HG03521 (cell line): ENCODE data around the gene RBM45.
"Not testable (repeated sequence)": the region's sequence is repeated elsewhere in the genome, so short reads cannot be mapped to it uniquely, and the experiment has no call there.

Experiments used
- ATAC-seq: cut with Tn5 transposase; IDR thresholded peaks from one replicate; pipeline ENCODE4 v1.9.1; 2021; ENCODE audit warnings: mild to moderate bottlenecking, moderate library complexity; ENCODE audit not compliant: unreplicated experiment

RBM45 gene

DNA sequence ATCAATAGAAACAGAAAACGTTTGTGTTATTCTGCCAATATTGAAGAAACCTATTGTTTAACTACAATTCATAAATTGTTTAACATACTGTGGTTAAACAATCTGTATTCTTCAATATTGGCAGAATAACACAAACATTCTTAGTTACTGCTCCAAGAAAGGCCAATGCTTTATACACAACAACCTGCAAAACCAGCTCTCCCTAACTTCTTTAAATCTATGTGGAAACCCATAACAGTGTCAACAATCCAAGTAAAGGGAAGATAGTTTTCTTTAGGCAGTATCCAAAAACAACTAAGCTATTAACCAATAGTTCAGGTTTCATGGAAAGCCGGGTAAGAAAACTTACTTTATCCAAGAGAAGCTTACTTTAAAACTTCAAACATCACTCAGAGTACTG lies 6.2 kb upstream of the RBM45 start:
- ATAC-seq: no peak

DNA sequence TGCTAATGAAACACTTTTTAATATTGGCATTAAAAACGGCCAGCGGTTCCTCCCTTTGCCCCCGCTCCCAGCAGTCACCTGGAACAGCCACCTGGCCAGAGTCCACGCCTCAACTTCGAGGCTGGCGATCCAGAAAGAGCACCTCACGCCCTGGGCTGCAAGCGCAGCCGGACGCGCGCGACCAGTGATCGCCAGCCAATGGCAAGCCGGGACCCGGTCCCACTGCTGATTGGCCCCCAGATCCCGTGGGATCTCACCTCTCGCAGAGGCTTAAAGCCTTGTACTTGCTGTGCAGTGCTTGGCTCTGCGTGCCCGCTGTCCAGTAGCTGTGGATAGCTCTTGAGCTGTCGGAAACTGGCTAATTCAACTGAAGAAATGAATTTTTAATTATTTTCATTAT lies 4.1 kb upstream of the RBM45 start:
- ATAC-seq: no peak

DNA sequence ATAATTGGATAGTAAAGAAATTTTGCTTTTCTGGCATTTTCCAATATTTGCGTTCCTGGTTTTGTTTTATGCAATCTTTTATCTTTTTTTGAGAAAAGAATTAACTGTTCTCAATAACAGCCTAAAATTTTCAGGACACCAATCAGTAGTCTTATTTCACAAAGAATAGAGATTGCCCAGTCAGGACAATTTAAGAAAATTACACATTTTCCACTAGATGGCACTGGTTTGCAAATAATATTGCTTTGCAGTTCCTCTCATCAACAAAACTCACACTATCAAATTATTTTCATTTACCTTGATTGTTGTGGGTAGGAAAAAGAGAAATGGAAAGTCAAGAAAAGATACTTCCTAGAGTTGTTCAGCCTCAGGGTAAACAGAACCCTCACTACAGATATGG lies 2.4 kb upstream of the RBM45 start:
- no peak for ATAC-seq

DNA sequence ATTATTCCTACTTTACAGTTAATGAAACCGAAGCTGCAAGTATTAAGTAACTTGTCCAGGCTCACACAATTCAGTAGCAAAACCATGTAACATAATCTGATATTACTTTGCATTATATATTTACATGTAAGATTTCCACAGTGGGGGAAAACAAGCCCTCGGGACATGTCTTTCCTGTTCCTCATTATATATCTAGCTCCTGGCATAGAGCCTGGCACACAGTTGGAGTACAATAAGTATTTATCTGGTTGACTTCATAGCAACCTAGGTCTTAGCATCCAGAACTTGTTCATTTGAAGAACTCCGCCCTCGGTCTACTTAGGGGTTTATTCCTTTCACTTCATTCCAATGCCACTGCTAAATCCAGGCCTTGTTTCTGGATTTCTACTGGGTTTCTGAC lies 1.6 kb upstream of the RBM45 start:
- ATAC-seq: no peak

DNA sequence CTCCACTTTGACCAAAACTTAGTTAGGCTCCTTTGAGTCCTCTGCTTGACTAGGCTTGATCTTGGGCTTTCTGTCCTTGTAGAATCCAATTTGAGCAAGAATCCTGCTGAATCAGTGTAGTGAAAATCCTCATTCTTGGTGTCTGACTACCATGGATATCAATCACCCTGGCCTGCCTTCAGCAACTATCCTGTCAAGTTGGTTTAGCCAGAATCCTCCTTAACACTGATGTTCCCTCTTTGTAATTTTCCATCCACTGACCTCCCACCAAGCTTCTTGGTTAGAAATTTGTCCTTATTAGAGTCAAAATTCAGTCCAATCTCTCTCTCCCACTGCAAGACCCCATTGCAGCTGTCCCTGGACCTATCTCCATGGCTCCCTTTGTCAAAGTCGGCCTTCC lies 494 bp upstream of the RBM45 start:
- no peak for ATAC-seq

DNA sequence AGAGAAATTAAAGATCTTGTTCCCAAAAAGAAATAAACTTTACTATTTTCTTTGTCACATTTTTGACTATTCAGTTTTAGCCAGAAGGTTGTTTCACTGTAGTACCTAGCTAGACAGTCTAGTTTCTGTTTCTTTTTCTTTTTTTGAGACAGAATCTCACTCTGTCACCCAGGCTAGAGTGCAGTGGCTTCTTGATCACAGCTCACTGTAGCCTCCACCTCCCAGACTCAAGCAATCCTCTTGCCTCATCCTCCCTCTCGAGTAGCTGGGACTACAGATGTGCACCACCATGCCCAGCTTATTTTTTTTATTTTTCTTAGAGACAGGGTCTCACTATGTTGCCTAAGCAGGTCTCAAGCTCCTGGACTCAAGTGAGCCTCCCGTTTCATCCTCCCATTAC lies 2.2 kb downstream of the RBM45 start:
- ATAC-seq: peak; percentile 36

DNA sequence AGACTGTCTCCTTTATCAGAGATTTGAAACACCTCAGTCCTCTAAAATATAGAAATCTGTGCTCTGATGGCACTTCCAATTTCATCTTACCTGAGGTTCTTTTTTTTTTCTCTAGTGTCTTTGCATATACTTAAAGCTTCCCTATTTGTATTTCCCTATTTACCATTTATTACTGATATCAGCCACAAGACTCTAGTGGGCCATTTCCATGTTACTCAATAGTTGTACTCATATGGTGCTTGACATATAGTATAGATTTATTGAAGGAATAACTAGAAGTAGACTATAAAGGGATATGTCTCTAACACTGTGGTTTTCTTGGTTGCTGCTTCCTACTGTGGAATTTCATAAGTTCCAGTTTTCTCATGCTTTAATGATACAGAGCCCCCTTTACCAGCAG lies 3.0 kb downstream of the RBM45 start:
- ATAC-seq: no peak

DNA sequence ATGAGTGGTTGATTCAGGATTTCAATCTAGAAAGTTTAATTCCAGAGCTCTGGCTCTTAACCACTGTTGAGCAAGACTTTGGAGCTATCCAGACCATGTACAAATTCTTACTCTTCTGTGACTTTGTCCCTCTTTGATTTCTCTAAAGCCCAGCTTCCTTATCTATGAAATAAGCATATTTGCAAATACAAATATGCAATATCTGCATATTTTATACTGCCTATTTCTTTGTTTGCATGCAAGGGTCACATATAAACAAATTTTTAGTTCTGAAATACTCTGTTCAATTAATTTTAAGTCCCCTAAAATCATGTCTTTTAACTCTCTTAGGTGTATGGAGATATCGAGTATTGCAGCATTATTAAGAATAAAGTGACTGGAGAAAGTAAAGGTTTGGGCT lies 5.5 kb downstream of the RBM45 start:
- no peak for ATAC-seq

DNA sequence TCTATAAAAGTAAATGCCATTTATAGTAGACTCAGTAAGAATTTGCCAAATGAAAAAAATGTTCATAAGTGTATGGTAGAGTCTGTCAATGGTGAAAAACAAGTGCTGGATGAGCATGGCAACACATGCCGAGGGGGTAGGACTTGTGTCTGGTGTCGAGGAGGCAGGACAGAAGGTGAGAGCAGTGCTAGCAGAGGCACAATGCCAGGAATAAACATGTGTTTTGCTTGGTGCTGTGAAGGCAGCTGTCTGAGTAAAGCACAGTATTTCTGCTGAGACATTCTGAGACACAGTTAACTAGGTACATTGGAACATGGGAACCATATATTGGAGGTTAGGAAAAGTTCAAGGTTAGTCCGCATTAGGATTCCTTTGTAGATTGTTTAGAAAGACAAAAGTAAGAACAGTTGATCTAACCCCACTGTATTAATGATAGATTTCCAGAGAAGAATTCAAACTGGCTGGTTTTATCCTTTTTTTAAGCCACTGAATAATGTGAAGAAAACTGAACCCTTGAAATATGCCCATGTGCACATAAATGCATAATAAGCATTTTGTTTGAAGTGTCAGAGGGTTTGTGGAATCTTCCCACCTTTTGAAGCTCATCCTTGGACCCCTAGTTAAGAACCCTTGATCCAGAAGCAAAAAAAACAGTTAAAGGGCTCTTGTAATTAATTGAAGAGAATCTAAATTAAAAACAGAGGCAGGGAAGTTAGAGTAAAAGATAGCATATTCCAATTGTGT lies 7.1 kb downstream of the RBM45 start:
- no peak for ATAC-seq

DNA sequence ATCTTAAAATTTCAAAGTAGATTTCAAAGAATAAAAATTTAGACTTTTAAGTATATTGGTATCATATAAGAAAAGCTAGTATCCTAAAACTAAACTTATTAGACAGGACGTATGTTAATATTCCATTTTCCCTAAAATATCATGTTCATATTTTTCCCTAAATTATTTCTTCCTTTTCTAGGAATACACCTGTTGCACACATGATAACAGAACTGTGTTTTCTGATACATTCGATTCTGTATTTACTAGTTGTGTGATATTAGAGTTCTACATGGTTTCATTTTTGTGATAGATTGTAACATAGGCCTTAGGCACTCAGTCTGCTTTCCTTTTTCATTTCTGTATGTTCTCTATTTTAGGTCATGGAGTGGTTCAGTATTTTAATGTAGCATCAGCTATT lies 10.9 kb downstream of the RBM45 start:
- ATAC-seq: no peak

DNA sequence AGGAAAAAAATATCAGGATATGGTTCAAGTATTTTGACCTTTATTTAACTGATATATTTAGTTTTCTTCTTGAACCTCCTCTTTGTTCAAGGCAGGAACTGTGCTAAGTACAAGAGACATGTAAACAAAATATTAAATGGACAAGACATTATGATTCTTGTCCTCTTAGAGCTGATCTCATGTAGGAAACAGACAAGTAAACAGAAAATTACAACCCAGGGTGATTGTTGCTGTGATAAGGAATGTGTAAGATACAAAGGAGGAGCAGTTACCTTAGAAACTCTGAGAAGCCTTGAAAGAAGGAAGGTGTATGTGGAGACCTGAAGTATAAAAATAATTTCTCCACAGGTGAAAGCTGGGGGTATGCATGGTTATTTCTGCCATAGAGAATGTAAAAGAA lies 12.9 kb downstream of the RBM45 start:
- ATAC-seq: no peak

DNA sequence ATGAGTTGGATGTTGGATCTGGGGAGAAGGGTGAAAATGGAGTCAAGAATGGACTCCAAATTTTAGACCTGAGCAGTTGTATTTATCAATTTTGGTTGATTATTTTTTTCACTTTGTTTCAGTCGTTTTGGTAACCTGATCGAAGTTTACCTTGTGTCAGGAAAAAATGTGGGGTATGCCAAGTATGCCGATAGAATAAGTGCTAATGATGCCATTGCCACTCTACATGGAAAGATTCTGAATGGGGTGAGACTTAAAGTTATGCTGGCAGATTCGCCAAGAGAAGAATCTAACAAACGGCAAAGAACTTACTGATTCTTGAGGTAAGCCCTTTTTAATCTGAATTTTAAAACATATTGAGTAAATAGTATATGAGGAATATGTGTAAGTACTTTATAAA lies 13.6 kb downstream of the RBM45 start:
- ATAC-seq: no peak

DNA sequence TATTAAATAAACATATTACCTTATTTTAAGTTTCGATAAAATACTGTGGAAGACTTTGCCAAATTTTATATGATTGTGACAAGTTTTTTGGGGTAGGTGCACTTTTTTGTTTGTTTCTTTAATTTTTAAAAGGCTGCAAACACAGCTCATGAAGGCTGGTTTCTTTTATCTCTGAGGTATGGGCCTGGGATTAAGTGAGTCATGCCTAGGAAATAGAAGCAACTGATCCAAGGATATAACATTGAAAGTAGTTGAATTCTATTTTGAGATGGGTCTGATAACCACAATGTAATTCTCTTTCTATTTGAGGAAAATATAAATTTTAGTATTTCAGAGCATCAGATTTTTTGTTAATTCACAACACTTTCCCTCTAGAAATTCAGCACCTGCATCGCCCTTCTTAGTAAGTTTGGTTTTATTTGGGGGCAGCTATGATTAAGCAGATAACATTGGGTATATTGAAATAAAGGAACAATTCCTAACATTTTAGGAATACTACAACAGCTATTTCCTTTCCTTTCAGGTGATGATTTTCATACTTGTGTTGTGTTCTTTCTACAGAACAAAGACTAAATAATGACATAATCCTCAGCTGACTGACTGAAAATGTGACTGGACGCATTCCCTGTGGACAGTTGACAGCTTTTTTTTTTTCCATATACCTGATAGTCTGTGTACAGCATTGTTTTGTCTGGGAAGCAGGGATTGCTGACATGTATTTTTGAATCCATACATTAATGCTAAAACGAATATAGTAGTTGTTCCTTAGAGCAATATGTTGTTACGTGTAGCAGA lies 16.8 kb downstream of the RBM45 start:
- ATAC-seq: no peak

DNA sequence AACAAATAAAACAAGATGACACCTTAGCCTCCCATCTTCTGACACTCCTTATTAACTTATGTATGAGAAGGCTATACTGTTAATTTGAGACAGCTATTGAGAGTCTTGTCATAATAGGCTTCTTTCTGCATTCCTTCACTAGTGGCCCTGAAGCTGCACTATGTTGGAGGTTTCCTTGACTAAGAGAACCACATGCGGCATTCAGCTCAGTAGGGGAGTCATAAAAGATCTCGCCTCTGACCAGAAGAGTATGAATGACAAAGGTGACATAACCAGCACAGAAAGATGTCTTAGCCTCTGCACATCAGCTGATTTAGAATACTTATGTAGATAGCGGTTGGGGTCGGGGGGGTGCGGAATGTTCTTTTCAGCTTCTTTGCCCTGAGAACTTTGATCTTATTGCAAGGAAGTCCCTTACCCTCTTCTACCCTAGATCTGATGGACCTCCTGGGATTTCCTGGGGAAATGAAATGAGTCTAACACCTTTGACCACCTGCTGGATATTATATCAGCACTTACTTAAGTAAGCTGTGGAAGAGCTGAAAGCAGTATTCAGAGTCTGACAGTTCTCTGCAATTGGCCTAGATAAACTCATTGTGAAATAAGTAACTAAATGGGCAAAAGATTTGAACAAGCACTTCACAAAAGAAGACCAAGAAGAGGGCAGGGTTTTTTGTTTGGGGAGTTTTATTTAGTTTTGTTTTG lies 24.2 kb downstream of the RBM45 start:
- ATAC-seq: no peak

DNA sequence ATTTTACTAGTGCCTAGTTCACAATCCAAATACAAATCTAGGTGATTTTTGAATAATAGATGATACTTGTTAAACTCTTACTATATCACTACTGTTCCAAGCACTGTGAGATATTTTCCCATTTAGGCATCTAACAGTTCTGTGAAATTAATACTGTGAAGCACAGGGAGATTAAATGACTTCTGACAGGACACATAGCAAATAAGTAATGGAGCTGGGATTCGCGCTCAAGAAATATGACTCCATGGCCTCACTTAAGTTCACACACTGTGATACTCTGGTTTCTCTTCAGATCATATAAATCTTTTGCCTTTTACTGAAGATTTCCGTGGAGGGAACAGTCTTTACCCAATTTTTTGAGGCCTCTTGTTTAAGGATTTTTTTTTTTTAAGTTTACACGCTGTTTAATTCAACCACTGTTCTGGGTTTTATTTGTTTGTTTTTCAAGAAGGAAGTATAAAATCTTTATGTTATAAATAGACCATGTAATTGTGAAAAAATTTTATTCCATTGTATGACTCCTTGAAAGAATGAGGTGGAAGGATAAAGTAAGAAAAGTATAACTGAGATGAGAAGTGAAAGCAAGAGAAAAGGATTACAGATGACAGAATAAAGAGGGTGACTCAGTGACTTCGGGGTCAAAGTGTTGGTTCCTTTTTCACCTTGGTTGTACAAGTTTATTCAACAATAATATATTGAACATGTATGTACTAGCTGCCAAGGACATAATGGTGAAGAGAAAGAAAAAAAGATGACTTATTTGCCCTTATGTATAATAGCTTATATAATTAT lies 30.2 kb downstream of the RBM45 start:
- no peak for ATAC-seq

DNA sequence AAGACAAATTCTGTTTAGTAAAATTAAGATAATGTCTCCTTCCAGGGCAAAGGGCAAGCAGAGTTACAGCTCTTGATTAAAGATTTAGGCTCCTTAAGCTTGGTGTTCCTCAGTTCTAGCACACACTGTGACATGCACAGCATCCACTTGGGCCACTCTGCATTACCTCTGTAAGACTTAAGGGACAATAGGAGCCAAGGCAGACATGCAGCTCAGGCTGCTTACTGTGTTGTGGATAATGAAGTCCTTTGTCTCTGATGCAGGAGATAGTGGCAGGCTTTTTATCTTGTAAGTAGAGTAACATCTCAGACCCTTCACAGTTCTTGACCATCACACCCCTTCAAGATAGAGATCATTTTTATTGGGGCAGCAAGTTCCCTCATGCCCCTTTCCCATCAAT lies 31.2 kb downstream of the RBM45 start:
- ATAC-seq: no peak

DNA sequence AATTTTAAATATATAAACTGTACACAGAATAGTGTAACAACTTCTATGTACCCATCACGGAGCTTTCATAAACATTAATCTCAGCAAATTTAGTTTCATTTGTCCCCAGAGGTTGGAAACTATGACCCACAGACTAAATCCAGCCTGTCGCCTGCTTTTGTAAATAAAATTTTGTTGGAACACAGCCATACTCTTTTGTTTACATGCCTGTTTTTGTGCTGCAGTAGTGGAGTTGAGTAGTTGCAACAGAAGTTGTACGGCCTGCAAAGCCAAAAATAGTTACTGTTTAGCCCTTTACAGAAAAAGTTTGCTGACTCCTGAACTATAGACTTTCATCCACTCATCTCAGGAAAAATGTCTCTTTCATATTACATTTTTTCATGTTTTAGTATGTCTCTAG lies 39.8 kb downstream of the RBM45 start:
- no peak for ATAC-seq

DNA sequence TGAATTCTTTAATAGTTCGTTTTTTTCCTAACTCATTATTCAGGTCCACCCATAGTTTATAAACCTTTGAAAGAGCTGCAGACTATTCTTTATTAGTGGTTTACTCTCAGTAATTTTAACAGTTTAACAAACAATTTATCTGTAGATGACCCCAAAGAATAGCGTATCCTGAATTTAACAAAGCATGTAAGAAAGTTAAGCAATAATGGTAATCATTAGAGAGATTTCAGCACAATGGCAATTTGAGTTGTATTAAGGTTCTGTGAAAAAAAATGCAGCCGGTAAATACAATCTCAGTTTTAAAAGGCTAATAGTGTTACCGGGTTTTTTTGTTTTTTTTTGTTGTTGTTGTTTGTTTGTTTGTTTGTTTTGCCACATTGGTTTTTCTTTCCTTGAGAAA lies 40.3 kb downstream of the RBM45 start:
- ATAC-seq: no peak

DNA sequence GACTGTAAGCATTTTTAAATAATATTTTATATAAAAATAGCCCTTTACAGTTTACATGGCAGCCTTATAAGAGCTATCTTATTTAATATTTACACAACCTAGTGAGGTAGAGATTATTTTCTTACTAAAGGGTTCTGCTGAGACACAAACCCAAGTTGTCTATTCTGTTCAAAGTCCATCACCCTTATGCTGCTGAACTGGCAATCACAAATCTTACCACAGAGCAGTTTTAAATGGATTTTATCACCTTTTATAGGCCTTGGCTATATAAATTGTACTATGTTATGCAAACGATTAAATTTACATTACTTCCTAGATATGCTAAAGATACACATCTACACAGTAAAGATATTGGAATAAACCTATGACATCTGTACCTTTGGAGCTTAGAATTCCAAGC lies 40.7 kb downstream of the RBM45 start:
- ATAC-seq: no peak

DNA sequence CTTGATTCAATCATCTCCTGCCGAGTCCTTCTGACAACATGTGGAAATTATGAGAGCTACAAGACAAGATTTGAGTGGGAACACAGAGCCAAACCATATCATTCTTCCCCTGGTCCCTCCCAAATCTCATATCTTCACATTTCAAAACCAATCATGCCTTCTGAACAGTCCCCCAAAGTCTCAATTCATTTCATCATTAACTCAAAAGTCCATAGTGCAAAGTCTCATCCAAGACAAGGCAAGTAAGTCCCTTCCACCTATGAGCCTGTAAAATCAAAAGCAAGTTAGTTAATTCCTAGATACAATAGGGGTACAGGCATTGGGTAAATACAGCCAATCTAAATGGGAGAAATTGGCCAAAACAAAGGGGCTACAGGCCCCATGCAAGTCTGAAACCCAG lies 41.6 kb downstream of the RBM45 start:
- not testable (repeated sequence) for ATAC-seq

DNA sequence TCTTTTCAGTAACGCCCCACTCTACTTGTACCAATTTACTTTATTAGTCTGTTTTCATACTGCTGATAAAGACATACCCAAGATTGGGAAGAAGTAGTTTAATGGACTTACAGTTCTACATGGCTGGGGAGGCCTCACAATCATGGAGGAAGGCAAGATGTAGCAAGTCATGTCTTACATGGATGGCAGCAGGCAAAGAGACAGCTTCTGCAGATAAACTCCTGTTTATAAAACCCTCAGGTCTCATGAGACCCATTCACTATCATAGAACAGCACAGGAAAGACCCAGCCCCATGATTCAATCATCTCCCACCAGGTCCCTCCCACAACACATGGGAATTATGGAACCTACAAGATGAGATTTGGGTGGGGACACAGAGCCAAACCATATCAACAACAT lies 43.3 kb downstream of the RBM45 start:
- ATAC-seq: no peak
